SK-N-SH treated with all-trans-retinoic acid at 6 μM for 48 hours (cell line): ENCODE results near the gene CCSER1.

Experiments
- ATAC-seq: fragments of 200-7000 bp; cut with Tn5 transposase; 3 replicates; pipeline ENCODE4 v1.9.1; 2020; ENCODE audit warnings: mild to moderate bottlenecking, moderate library complexity
- ARNTL ChIP-seq: fragments of 450-650 bp; formaldehyde crosslinking; IDR thresholded peaks from 2 replicates; pipeline ENCODE4 v1.5.0; 2020; ENCODE audit warnings: low read depth, mild to moderate bottlenecking, moderate library complexity, borderline replicate concordance
- BACH2 ChIP-seq: fragments of 250-450 bp; sonication (Bioruptor Pico); IDR thresholded peaks from 2 replicates; pipeline ENCODE4 v1.9.0; 2021; ENCODE audit warnings: mild to moderate bottlenecking, borderline replicate concordance
- CSDC2 ChIP-seq: fragments of 250-450 bp; sonication (Bioruptor Pico); IDR thresholded peaks from 2 replicates; pipeline ENCODE4 v1.5.0; 2020; ENCODE audit warnings: mild to moderate bottlenecking, moderate library complexity
- ESRRG ChIP-seq: fragments of 250-450 bp; sonication (Bioruptor Pico); IDR thresholded peaks from 2 replicates; pipeline ENCODE4 v1.6.1; 2021; ENCODE audit warnings: mild to moderate bottlenecking
- GLIS3 ChIP-seq: fragments of 250-450 bp; sonication (Bioruptor Pico); IDR thresholded peaks from 2 replicates; pipeline ENCODE4 v1.5.0; 2020; ENCODE audit warnings: mild to moderate bottlenecking, moderate library complexity
- ISL1 ChIP-seq: fragments of 250-450 bp; sonication (Bioruptor Pico); IDR thresholded peaks from 2 replicates; pipeline ENCODE4 v2.1.2; 2022; ENCODE audit warnings: mild to moderate bottlenecking, moderate library complexity
- OSR1 ChIP-seq: fragments of 250-450 bp; sonication (Bioruptor Pico); IDR thresholded peaks from 2 replicates; pipeline ENCODE4 v1.8.0; 2022; ENCODE audit warnings: moderate library complexity, mild to moderate bottlenecking, inconsistent platforms
- PPARA ChIP-seq: fragments of 250-450 bp; sonication (Bioruptor Pico); IDR thresholded peaks from 2 replicates; pipeline ENCODE4 v1.5.0; 2020; ENCODE audit warnings: mild to moderate bottlenecking, borderline replicate concordance
- RARB ChIP-seq: fragments of 250-450 bp; sonication (Bioruptor Pico); IDR thresholded peaks from 2 replicates; pipeline ENCODE4 v1.8.0; 2021; ENCODE audit warnings: mild to moderate bottlenecking, moderate library complexity
- SNAI2 ChIP-seq: fragments of 250-450 bp; sonication (Bioruptor Pico); IDR thresholded peaks from 2 replicates; pipeline ENCODE4 v1.5.0; 2020; ENCODE audit warnings: mild to moderate bottlenecking, moderate library complexity
- TCF4 ChIP-seq: fragments of 250-450 bp; sonication (Bioruptor Pico); IDR thresholded peaks from 2 replicates; pipeline ENCODE4 v1.8.0; 2021; ENCODE audit warnings: mild to moderate bottlenecking, moderate library complexity, borderline replicate concordance
- TOX ChIP-seq: fragments of 250-450 bp; sonication (Bioruptor Pico); IDR thresholded peaks from 2 replicates; pipeline ENCODE4 v1.8.0; 2021; ENCODE audit warnings: mild to moderate bottlenecking, moderate library complexity, borderline replicate concordance
- ZC3H10 ChIP-seq: fragments of 250-450 bp; sonication (Bioruptor Pico); IDR thresholded peaks from 2 replicates; pipeline ENCODE4 v1.5.1; 2021; ENCODE audit warnings: mild to moderate bottlenecking, moderate library complexity
- ZFP3 ChIP-seq: fragments of 250-450 bp; sonication (Bioruptor Pico); IDR thresholded peaks from 2 replicates; pipeline ENCODE4 v1.5.0; 2020; ENCODE audit warnings: mild to moderate bottlenecking, moderate library complexity
- ZFP30 ChIP-seq: fragments of 450-650 bp; formaldehyde crosslinking; IDR thresholded peaks from 2 replicates; pipeline ENCODE4 v1.5.0; 2022; ENCODE audit warnings: mild to moderate bottlenecking, moderate library complexity
- ZNF565 ChIP-seq: fragments of 450-650 bp; formaldehyde crosslinking; conservative IDR thresholded peaks from 2 replicates; pipeline ENCODE4 v1.5.0; 2020; ENCODE audit warnings: low read depth, mild to moderate bottlenecking, moderate library complexity
- ZNF70 ChIP-seq: fragments of 450-650 bp; formaldehyde crosslinking; IDR thresholded peaks from 2 replicates; pipeline ENCODE4 v1.5.0; 2020; ENCODE audit warnings: mild to moderate bottlenecking, moderate library complexity
- ZNF8 ChIP-seq: fragments of 450-650 bp; formaldehyde crosslinking; IDR thresholded peaks from 2 replicates; pipeline ENCODE4 v1.5.0; 2020; ENCODE audit warnings: mild to moderate bottlenecking, moderate library complexity
- TF ChIP-seq, protein P1 (sequence below): fragments of 250-450 bp; sonication (Bioruptor Pico); IDR thresholded peaks from 2 replicates; pipeline ENCODE4 v1.8.0; 2020; ENCODE audit warnings: mild to moderate bottlenecking, moderate library complexity, borderline replicate concordance
- TF ChIP-seq, protein P2 (sequence below): fragments of 250-450 bp; sonication (Bioruptor Pico); IDR thresholded peaks from 2 replicates; pipeline ENCODE4 v1.5.1; 2020; ENCODE audit warnings: low read depth, mild to moderate bottlenecking, moderate library complexity
- TF ChIP-seq, protein P3 (sequence below): fragments of 250-450 bp; sonication (Bioruptor Pico); IDR thresholded peaks from 2 replicates; pipeline ENCODE4 v1.5.1; 2021; ENCODE audit warnings: mild to moderate bottlenecking, moderate library complexity
- TF ChIP-seq, protein P4 (sequence below): fragments of 250-450 bp; sonication (Bioruptor Pico); IDR thresholded peaks from 2 replicates; pipeline ENCODE4 v1.5.0; 2020; ENCODE audit warnings: mild to moderate bottlenecking, moderate library complexity

CCSER1 gene

DNA sequence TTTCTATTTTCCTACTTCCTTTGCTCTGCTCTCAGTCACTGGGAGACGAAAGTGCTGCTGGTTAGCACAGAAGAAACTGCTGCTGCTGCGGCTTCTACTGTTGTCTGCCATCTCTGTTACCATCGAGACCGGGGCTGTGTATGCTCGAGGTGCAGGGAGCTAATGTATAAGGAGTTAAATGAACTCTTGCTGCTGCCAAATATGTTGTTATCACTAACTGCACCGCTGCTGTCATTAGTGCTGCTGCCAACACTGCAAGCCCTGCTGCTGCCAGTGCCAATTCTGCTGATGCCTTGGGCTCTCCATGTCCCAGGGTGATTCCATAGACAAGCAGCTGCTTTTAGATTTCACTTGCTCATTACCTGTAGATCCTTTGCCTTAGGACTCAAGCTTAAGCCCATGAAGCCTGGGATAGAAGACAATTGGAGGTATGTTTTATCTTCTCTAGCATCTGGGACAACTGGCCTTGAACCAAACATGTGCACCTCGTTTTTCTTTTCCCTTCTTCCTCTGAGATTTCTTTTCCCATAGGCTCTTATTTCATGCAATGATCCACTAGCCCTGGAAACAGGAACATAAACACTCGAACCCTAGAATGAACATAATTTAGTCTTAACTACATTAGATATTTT, 107.8 kb downstream of the CCSER1 start:
- peak; percentile 81 for ATAC-seq
- TF ChIP-seq RARB (CRISPR knock-in tag): no peak
- TF ChIP-seq, protein P1, sequence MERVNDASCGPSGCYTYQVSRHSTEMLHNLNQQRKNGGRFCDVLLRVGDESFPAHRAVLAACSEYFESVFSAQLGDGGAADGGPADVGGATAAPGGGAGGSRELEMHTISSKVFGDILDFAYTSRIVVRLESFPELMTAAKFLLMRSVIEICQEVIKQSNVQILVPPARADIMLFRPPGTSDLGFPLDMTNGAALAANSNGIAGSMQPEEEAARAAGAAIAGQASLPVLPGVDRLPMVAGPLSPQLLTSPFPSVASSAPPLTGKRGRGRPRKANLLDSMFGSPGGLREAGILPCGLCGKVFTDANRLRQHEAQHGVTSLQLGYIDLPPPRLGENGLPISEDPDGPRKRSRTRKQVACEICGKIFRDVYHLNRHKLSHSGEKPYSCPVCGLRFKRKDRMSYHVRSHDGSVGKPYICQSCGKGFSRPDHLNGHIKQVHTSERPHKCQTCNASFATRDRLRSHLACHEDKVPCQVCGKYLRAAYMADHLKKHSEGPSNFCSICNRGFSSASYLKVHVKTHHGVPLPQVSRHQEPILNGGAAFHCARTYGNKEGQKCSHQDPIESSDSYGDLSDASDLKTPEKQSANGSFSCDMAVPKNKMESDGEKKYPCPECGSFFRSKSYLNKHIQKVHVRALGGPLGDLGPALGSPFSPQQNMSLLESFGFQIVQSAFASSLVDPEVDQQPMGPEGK (CRISPR knock-in tag): no peak
- TF ChIP-seq ZNF70: no peak
- TF ChIP-seq ZNF565: no peak
- TF ChIP-seq TCF4 (CRISPR knock-in tag): no peak
- TF ChIP-seq, protein P2, sequence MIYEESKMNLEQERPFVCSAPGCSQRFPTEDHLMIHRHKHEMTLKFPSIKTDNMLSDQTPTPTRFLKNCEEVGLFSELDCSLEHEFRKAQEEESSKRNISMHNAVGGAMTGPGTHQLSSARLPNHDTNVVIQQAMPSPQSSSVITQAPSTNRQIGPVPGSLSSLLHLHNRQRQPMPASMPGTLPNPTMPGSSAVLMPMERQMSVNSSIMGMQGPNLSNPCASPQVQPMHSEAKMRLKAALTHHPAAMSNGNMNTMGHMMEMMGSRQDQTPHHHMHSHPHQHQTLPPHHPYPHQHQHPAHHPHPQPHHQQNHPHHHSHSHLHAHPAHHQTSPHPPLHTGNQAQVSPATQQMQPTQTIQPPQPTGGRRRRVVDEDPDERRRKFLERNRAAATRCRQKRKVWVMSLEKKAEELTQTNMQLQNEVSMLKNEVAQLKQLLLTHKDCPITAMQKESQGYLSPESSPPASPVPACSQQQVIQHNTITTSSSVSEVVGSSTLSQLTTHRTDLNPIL (CRISPR knock-in tag): no peak
- no peak for TF ChIP-seq SNAI2 (CRISPR knock-in tag)
- no peak for TF ChIP-seq ZFP3
- no peak for TF ChIP-seq BACH2 (CRISPR knock-in tag)
- TF ChIP-seq, protein P3, sequence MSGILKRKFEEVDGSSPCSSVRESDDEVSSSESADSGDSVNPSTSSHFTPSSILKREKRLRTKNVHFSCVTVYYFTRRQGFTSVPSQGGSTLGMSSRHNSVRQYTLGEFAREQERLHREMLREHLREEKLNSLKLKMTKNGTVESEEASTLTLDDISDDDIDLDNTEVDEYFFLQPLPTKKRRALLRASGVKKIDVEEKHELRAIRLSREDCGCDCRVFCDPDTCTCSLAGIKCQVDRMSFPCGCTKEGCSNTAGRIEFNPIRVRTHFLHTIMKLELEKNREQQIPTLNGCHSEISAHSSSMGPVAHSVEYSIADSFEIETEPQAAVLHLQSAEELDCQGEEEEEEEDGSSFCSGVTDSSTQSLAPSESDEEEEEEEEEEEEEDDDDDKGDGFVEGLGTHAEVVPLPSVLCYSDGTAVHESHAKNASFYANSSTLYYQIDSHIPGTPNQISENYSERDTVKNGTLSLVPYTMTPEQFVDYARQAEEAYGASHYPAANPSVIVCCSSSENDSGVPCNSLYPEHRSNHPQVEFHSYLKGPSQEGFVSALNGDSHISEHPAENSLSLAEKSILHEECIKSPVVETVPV (CRISPR knock-in tag): no peak
- no peak for TF ChIP-seq OSR1
- TF ChIP-seq CSDC2 (CRISPR knock-in tag): no peak
- TF ChIP-seq ESRRG (CRISPR knock-in tag): no peak
- TF ChIP-seq ZC3H10: no peak
- no peak for TF ChIP-seq ZFP30 (CRISPR knock-in tag)
- TF ChIP-seq, protein P4, sequence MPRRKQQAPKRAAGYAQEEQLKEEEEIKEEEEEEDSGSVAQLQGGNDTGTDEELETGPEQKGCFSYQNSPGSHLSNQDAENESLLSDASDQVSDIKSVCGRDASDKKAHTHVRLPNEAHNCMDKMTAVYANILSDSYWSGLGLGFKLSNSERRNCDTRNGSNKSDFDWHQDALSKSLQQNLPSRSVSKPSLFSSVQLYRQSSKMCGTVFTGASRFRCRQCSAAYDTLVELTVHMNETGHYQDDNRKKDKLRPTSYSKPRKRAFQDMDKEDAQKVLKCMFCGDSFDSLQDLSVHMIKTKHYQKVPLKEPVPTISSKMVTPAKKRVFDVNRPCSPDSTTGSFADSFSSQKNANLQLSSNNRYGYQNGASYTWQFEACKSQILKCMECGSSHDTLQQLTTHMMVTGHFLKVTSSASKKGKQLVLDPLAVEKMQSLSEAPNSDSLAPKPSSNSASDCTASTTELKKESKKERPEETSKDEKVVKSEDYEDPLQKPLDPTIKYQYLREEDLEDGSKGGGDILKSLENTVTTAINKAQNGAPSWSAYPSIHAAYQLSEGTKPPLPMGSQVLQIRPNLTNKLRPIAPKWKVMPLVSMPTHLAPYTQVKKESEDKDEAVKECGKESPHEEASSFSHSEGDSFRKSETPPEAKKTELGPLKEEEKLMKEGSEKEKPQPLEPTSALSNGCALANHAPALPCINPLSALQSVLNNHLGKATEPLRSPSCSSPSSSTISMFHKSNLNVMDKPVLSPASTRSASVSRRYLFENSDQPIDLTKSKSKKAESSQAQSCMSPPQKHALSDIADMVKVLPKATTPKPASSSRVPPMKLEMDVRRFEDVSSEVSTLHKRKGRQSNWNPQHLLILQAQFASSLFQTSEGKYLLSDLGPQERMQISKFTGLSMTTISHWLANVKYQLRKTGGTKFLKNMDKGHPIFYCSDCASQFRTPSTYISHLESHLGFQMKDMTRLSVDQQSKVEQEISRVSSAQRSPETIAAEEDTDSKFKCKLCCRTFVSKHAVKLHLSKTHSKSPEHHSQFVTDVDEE (CRISPR knock-in tag): no peak
- TF ChIP-seq TOX (CRISPR knock-in tag): no peak
- no peak for TF ChIP-seq PPARA (CRISPR knock-in tag)

DNA sequence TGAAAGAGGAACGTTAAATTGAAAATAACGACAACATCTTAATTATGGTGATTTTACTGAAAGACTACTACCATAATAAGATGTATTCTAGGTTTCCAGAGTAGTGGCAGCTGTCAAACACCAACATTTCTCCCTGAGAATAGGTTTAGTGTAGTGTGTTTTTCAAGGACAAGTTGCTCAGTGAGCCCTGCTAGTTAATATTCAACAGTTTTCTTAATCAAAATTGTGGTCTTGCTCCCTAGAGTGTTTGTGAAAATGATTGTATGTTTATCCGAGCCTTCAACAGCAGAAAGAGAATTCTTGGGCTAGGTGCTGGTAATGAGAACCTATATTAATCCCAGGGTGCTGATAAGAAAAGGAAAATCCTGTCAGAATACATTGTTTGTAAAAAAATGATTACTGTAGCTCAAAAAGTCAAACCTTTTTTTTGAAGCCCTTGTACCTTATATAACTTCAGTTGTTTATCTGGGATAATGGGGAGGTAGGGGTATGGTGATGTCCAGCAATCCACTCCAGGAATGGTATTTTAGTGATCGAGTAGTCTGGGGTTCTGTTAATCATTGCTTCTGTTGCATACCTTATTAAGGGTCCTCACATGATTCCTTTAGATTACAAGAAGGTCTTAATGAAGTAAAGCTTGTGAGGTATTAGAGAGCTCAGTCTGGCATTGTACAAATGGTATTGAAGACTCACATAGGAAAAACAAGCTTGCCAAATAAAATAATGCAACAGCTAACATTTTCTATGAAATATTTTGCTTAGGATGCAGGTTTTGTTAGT, 110.7 kb downstream of the CCSER1 start:
- TF ChIP-seq CSDC2 (CRISPR knock-in tag) (no peak), ZC3H10 (no peak), ARNTL (CRISPR knock-in tag) (no peak), ZNF8 (no peak), BACH2 (CRISPR knock-in tag) (no peak), ZFP3 (no peak), PPARA (CRISPR knock-in tag) (no peak), TCF4 (CRISPR knock-in tag) (no peak), RARB (CRISPR knock-in tag) (no peak), ISL1 (CRISPR knock-in tag) (no peak), OSR1 (no peak), GLIS3 (no peak), ESRRG (CRISPR knock-in tag) (no peak), SNAI2 (CRISPR knock-in tag) (no peak), ZNF70 (no peak), TOX (CRISPR knock-in tag) (no peak)
- TF ChIP-seq, protein P1 (CRISPR knock-in tag): no peak
- TF ChIP-seq, protein P3 (CRISPR knock-in tag): no peak
- TF ChIP-seq, protein P2 (CRISPR knock-in tag): no peak
- no peak for ATAC-seq
